ENCODE results near the gene QDPR. TPM values are rescaled to one million over a fixed set of nuclear protein-coding genes. Genes with fewer than 3 reads are reported as not detected.
A peak's percentile ranks its signal among the peaks of the same experiment; 100 is the strongest.

QDPR gene
- total RNA-seq = 10 to 100 TPM; 17.2 to 58.7 (median 35.5) TPM

- no peak for TF ChIP-seq CTCF (IDR thresholded peaks at IDR 0.05)
- peak; percentile 26 for DNase-seq (ENCODE audit: low spot score)
- ATAC-seq (ENCODE audit: low FRiP score) = peak; percentile 90
Observed at GRCh38 chr4:17511950-17512795, at the start of gene QDPR. Gene QDPR, minus strand, starts transcription at chr4:17512090. Its CDS starts 36 bp downstream, at chr4:17512054.

GRCh38 chr4:17561195-17561909 lies 49.5 kb upstream of the QDPR start:
- DNase-seq (ENCODE audit: low spot score) (no peak), ATAC-seq (ENCODE audit: low FRiP score) (no peak)
- TF ChIP-seq CTCF (IDR thresholded peaks at IDR 0.05) = no peak

GRCh38 chr4:17560065-17560673 lies 48.3 kb upstream of the QDPR start:
- DNase-seq (ENCODE audit: low spot score) = no peak
- no peak for TF ChIP-seq CTCF (IDR thresholded peaks at IDR 0.05)
- no peak for ATAC-seq (ENCODE audit: low FRiP score)

- TF ChIP-seq CTCF (IDR thresholded peaks at IDR 0.05) = no peak
- DNase-seq (ENCODE audit: low spot score) = no peak
- no peak for ATAC-seq (ENCODE audit: low FRiP score)
Observed at GRCh38 chr4:17559709-17560048, 47.8 kb upstream of the QDPR start.

- ATAC-seq (ENCODE audit: low FRiP score) = no peak
Observed at GRCh38 chr4:17558941-17559708, 47.2 kb upstream of the QDPR start.

More at GRCh38 chr4:17558941-17559708, 47.2 kb upstream of the QDPR start:
- no peak for TF ChIP-seq CTCF (IDR thresholded peaks at IDR 0.05)
- DNase-seq (ENCODE audit: low spot score) = no peak
